ENCODE data around the gene ONECUT3.

GRCh38 chr19:1763648-1764639, 10.6 kb downstream of the ONECUT3 start:
- TF ChIP-seq, protein P1, sequence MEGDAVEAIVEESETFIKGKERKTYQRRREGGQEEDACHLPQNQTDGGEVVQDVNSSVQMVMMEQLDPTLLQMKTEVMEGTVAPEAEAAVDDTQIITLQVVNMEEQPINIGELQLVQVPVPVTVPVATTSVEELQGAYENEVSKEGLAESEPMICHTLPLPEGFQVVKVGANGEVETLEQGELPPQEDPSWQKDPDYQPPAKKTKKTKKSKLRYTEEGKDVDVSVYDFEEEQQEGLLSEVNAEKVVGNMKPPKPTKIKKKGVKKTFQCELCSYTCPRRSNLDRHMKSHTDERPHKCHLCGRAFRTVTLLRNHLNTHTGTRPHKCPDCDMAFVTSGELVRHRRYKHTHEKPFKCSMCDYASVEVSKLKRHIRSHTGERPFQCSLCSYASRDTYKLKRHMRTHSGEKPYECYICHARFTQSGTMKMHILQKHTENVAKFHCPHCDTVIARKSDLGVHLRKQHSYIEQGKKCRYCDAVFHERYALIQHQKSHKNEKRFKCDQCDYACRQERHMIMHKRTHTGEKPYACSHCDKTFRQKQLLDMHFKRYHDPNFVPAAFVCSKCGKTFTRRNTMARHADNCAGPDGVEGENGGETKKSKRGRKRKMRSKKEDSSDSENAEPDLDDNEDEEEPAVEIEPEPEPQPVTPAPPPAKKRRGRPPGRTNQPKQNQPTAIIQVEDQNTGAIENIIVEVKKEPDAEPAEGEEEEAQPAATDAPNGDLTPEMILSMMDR (IDR thresholded peaks at IDR 0.05) = no peak
- peak; percentile 80 for TF ChIP-seq EZH2 (IDR thresholded peaks at IDR 0.05)
